ENCODE data around the gene FAM171A2.

DNA sequence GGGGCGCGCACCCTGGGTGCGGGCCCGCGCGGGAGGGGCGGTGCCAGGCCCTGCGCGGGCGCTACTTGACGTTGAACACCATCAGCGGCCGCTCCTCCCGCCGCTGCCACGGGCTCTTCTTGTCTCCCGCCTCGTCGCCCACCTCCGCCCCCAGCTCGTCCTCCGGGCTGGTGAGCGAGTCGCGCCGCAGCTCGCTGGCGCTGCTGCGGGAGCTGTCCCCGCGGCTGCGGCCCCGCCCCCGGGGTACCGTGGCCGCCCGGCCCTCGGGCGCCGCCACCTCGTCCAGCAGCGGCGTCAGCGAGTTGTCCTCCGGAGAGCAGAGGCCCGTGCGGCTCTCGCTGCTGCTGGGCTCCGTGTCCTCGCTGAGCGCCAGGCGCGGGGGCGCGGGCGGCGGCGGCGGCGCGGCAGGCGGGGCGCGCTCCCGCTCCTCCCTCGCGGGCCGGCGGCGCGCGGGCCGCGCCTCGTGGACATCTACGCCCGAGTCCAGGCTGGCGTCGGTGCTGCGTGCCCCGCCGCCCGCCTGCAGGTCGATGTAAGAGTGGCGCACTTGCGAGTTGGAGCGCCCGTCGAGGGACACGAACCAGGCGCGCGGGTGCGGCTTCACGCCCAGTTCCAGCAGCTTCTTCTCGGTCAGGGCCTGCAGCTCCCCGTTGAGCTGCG, 9.9 kb downstream of the FAM171A2 start:
- no peak for TF ChIP-seq POLR2A (IDR thresholded peaks at IDR 0.05)
- TF ChIP-seq, protein P1, sequence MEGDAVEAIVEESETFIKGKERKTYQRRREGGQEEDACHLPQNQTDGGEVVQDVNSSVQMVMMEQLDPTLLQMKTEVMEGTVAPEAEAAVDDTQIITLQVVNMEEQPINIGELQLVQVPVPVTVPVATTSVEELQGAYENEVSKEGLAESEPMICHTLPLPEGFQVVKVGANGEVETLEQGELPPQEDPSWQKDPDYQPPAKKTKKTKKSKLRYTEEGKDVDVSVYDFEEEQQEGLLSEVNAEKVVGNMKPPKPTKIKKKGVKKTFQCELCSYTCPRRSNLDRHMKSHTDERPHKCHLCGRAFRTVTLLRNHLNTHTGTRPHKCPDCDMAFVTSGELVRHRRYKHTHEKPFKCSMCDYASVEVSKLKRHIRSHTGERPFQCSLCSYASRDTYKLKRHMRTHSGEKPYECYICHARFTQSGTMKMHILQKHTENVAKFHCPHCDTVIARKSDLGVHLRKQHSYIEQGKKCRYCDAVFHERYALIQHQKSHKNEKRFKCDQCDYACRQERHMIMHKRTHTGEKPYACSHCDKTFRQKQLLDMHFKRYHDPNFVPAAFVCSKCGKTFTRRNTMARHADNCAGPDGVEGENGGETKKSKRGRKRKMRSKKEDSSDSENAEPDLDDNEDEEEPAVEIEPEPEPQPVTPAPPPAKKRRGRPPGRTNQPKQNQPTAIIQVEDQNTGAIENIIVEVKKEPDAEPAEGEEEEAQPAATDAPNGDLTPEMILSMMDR (IDR thresholded peaks at IDR 0.05) = no peak

Measured in tibial nerve (tissue), 3 donors.